HG03565 (cell line): ENCODE data around the gene LRWD1.
"Not testable (repeated sequence)": the region's sequence is repeated elsewhere in the genome, so short reads cannot be mapped to it uniquely, and the experiment has no call there.

ENCODE experiments used
- ATAC-seq: cut with Tn5 transposase; IDR thresholded peaks from one replicate; pipeline ENCODE4 v1.9.1; 2021; ENCODE audit warnings: mild to moderate bottlenecking, moderate library complexity; ENCODE audit not compliant: unreplicated experiment

Gene LRWD1

GRCh38 chr7:102467581-102468477, 3.0 kb downstream of the LRWD1 start:
- ATAC-seq = no peak

DNA sequence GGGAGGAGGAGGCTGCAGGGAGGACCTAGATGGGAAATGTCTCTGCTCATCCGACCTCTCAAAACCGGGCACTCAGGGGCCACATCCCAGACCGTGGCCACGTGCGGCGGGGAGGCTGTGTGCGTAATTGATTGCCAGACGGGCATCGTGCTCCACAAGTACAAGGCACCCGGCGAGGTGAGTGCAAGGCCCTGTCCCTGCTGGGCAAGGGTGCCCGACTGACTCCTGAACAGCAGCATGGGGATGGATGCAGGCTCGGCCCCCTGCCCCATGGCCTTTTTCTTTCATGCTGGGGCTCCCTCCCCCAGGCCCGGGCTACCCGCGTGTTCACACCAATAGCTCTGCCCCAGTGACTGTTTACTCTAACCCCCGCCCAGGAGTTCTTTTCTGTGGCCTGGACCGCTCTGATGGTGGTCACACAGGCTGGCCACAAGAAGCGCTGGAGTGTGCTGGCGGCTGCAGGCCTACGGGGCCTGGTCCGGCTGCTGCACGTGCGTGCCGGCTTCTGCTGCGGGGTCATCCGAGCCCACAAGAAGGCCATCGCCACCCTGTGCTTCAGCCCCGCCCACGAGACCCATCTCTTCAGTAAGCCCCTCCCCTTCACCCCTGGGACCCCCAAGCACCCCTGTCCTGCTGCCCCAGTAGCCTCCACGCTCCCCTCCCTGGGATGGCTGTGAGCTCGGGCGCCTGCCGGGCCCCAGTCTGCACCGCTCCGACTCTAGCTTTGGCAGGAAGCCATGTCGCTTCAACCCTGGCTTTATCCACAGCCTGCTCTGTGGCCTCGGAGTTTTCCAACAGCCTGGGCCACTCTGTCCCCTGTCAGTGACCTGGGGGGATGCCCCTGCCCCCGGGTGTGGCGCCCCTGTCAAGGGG, 3.9 kb downstream of the LRWD1 start:
- no peak for ATAC-seq

GRCh38 chr7:102469351-102469971, 4.7 kb downstream of the LRWD1 start:
- ATAC-seq = no peak

DNA sequence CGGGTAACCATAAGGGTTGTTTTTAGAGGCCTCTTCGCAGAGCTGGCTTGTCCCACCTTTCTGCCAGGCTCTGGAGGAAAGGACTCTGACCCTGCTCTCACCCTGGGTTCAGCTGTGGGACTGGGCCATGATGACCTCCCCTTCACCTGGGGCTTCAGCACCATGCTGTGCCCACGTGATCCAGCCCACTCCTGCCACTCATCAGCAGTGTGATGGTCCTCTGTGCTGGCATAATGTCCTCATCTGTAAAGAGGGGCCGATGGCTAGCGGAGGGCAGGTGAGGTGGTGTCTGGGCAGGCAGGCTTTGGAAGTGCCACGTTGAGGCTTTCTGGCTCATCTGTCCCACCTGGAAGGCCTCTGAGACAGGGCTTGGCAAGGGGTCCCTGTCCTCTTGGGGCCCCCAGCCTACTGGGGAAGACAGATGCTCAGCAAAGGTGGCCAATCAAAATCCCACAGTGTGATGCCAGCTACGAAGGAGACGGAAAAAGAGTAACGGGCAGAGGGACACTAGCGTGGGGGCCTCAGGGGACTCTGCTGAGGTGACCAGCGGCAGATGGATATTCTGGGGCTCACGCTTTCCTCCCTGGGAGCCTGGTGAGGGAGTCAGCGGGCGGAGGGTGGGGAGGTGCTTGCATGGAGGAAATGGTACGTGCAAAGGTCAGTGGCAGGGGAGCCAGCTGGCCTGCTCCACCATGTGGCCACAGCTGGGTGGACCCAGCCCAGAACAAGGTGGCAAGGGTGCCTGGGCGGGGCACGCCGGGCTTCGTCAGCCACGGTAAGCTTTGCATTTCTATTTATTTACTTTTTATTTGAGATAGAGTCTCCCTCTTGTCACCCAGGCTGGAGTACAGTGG, 5.4 kb downstream of the LRWD1 start:
- no peak for ATAC-seq

DNA sequence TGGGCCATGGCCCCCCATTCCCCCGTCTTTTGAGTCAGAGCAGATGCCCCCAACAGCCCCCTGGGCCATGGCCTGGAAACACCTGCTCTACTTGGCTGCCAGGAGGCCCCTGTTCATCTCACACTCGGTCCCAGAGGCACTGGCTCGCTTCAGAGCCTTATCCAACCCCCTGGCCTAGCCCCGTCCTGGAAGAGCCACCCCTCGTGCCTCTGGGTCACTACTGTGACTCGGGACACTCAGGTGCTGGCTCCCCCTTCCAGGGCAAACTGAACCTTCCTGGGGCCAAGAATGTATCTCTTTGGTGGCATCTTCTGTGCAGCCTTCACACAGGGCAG, 7.0 kb downstream of the LRWD1 start:
- ATAC-seq = no peak

- no peak for ATAC-seq
Observed at GRCh38 chr7:102472126-102473041, 7.6 kb downstream of the LRWD1 start.

GRCh38 chr7:102473271-102473991, 8.6 kb downstream of the LRWD1 start:
- no peak for ATAC-seq

DNA sequence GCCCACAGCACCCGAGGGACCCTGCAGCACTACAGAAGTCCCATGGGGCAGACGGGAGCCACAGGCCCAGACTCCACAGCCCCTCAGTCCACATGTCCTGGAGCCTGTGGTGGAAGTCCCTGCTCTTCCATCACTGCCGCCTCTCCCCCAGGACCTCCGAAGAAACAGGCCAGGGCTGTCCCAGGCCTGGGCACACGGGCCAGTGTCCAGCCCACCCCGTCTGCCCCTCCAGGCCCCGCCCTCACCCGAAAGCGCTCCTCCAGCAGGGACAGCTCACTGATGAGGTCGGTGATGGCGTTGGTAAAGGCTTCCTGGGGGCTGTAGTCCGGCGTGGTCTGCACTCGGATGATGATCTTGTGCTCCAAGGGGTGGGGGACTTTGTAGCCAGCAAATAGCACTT, 9.3 kb downstream of the LRWD1 start:
- not testable (repeated sequence) for ATAC-seq

DNA sequence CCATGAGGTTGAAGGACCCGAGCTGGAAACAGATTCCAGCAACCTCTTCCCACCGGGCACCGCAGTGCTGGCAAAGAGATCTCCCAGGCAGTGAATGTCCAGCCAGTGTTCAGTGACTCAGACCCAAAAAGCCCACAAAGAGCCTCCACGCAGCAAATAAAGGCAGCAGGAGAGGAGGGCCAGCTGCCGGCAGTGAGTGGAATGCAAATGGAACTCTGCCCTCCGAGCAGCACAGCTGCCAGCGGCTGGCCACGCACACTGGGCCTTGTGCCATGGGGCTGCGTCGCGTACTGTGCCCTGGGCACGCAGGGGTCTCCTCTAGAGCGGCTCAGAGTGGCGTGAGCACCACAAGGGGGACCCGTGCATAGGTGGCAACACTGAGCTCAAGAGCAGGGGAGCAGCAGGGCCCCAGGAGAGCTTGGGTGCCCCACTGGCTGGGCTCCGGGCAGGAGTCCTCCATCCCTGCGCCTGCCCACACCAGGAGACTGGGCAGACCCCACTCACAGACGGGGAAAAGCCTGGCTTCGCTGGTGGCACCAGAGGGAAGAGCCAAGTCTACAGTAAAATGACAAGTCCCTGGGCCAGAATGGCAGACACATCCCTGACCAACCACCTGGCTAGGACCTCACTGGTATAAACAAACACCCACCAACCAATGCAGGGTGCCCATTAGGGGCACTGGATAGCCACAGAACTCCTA, 10.1 kb downstream of the LRWD1 start:
- not testable (repeated sequence) for ATAC-seq

DNA sequence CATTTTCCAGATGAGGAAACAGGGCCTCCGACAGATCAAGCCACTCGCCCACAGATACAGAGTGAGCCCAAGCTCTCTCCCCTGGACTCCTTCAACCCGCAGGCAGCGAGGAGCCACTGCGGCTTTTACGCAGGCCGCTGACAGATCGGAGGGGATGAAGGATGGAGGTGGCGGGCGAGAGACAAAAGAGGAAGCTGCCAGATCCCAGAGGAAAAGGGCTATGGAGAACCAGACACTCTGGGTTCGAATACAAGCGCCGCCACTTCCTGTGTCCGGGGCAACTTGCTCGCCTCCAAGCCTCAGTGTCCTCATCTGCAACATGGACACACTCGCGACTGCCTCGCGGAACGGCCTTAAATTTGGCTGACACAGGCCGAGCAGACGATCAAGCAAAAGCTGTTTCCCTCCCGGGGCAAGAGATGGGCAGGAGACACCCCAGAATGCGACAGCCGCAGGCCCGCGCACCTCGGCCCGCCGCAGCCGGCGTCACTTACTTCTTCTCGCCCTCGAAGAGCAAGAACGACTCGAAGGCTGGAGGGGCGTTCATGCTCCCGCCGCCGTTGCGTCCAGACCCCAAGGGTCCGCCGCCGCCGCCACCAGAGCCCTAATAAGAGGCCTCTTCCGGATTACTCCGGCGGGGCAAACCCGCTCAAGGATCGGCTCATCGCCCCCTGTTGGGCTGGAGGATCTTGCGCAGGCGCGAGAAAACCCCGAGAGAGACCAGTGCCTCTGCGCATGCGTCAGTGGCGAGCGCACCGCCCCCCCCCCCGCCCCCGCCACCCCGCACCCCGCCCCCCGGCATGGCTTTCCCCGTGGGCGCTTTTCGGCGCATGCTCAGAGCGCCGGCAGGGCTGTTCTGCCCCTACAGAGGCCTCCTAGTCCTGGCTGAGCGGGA, 13.8 kb downstream of the LRWD1 start, which contains the start of gene POLR2J:
Gene POLR2J (minus strand): TSS at position 609 of the 895 bp plus-strand sequence. CDS start 62 bp downstream, at position 547.
- peak; percentile 88 for ATAC-seq

DNA sequence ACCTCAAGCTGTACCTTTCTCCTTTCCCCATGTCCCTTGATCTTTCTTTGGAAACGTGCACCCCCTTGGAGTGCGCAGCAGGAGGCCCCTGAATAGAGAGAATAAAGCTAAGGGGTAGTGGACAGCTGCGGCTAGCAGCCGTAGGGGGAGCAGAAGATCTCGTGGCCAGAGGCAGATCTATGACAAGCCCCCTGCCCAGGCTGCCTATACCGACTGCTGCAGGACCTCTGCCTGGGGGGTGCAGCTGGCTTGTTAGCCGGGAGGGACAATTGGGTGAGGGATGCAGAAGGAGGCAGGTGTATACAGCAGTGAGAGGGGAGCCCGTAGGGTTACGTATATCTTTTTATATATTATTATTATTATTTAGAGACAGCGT, 14.4 kb downstream of the LRWD1 start:
- ATAC-seq = peak; percentile 18

DNA sequence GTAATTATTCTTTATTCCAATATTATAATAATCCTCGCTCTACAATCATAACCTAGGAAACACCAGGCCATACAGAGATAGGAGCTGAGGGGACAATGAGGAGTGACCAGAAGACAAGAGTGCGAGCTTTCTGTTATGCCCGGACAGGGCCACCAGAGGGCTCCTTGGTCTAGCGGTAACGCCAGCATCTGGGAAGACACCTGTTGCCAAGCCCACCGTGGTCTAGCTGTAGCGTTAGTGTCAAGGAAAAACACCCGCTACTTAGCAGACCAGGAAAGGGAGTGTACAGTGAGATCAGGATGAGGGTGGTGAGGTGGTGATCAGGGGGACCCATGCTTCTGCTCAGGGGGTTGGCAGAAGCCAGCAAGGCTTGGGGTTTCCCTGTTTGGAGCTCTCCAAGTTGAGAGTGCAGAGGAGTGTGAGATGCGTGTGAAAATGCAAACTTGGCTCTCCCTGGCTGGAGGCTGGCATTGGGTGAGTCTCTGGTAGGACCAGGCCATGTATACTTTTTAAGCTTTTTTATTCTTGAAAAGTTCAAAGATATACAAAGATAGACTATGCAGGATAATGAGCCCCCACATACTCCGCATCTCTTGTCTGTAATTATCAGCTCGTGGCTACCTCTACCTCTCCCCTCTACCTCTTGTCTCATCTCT, 15.3 kb downstream of the LRWD1 start:
- ATAC-seq = not testable (repeated sequence)

DNA sequence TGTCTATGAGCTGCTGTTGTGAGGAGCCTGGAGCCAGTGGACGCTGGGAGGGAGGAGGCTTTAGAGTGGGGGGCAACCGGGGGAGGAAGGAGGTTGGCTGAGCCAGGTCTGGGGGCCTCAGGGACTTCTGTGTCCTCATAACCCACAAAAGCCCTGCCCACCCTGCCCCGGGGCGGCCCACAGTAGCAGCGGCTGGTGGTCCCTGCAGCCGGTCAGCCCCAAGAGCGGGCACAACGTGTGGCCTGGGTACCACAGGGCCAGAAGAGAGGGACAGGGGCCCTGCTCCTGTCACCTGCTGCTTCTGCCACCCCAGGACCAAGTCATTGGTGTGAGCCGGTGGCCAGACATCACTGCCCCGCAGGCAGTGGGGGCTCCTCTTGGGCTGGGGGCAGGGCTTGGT, 17.2 kb downstream of the LRWD1 start:
- not testable (repeated sequence) for ATAC-seq

GRCh38 chr7:102484317-102484716, 19.5 kb downstream of the LRWD1 start:
- not testable (repeated sequence) for ATAC-seq

DNA sequence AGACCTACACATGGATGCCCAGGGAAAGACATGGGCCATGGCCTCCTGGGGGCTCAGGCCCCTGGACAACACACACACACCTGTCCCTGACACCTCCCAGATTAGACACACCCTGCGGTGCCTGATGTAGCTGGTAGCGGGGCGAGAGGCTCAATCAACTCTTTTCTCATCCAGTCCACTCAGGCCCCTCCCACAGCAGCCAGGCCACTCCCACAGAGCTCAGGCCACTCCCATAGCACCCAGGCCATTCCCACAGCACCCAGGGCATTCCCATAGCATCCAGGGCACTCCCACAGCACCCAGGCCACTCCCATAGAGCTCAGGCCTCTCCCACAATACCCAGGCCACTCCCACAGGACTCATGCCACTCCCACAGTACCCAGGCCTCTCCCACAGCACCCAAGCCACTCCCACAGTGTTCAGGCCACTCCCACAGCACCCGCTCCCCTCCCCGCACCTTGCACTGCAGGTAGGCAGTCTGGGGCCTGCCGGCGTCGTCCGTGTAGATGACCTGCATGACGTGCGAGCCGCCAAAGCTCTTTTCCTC, 25.8 kb downstream of the LRWD1 start:
- ATAC-seq = peak; percentile 38

DNA sequence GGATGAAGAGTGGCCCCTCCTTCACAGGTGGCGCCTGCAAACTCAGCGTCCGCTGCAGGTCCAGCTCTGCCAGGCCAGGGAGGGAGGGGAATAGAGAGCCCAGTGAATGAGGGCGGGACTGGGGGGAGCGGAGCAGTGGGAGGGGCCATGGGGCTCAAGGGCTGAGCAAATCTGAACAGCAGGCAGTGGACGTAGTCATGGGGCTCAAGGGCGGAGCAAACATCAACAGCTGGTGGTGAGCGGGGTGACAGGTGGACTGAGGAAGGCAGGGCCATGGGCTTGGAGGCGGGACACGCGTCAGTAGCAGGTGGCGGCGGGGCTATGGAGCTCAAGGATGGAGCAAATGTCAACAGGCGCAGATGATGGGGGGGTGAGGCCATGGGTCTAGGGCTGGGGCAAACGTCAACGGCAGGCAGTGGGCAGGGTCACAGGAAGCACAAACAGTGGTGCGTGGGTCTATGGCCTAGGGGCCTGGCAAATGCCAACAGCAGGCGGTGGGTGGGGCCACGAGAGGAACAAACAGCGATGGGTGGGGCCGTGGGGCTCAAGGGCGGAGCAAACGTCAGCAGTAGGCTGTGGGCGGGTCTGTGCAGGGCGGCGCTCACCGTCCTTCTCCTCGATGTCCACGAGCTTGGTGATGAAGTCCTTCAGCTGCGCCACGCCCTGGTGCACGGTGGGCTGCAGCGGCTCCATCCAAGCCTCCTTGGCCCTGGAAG, 28.6 kb downstream of the LRWD1 start:
- not testable (repeated sequence) for ATAC-seq
